DND-41 (cell line): ENCODE results near the gene KIF5A.

Experiments
- ATAC-seq: fragments of 200-7000 bp; cut with Tn5 transposase; 3 replicates; pipeline ENCODE4 v1.9.1; 2021; ENCODE audit warnings: low read depth; ENCODE audit not compliant: insufficient read depth
- DNase-seq: peaks from one replicate; pipeline ENCODE4 v3.0.0-alpha.2; 2020
- H2AFZ ChIP-seq: 2 replicates; pipeline ENCODE4 v1.6.0; 2012; ENCODE audit warnings: low read depth, low read length
- H3K27ac ChIP-seq: 2 replicates; pipeline ENCODE4 v1.5.1; 2012; ENCODE audit warnings: low read length, inconsistent platforms
- H3K27me3 ChIP-seq: fragments of 200-600 bp; sonication (generic); 2 replicates; pipeline ENCODE4 v1.6.0; 2012; ENCODE audit warnings: low read length, mild to moderate bottlenecking, inconsistent platforms; ENCODE audit not compliant: insufficient read depth, poor library complexity
- H3K36me3 ChIP-seq: 2 replicates; pipeline ENCODE4 v1.5.1; 2012; ENCODE audit warnings: low read length, inconsistent platforms; ENCODE audit not compliant: insufficient read depth
- H3K4me1 ChIP-seq: 2 replicates; pipeline ENCODE4 v1.5.1; 2012; ENCODE audit warnings: mild to moderate bottlenecking, low read length; ENCODE audit not compliant: insufficient read depth
- H3K4me2 ChIP-seq: 2 replicates; pipeline ENCODE4 v1.6.0; 2012; ENCODE audit warnings: mild to moderate bottlenecking, moderate library complexity, low read length, inconsistent platforms; ENCODE audit not compliant: insufficient read depth
- H3K4me3 ChIP-seq, 2 experiments: fragments of 200-600 bp in 1 of 2; shearing (Covaris generic) in 1 of 2; 2 replicates each; pipeline ENCODE4 v1.5.1; 2012 to 2016; ENCODE audit warnings: inconsistent platforms in 2 of 2, low read length in 2 of 2, mild to moderate bottlenecking in 2 of 2, low read depth in 1 of 2, moderate library complexity in 1 of 2
- H3K79me2 ChIP-seq: 2 replicates; pipeline ENCODE4 v1.6.0; 2012; ENCODE audit warnings: low read length, inconsistent platforms; ENCODE audit not compliant: insufficient read depth
- H3K9ac ChIP-seq: 2 replicates; pipeline ENCODE4 v1.6.0; 2012; ENCODE audit warnings: low read depth, mild to moderate bottlenecking, inconsistent platforms, low read length, moderate library complexity
- H3K9me3 ChIP-seq: 2 replicates; pipeline ENCODE4 v1.5.1; 2012; ENCODE audit warnings: low read length, moderate library complexity, mild to moderate bottlenecking, inconsistent platforms; ENCODE audit not compliant: insufficient read depth, severe bottlenecking
- H4K20me1 ChIP-seq: 2 replicates; pipeline ENCODE4 v1.6.0; 2012; ENCODE audit warnings: low read length; ENCODE audit not compliant: insufficient read depth
- EZH2 ChIP-seq: IDR thresholded peaks from 3 replicates; pipeline ENCODE4 v1.6.1; 2012; ENCODE audit warnings: borderline replicate concordance, low read depth, mild to moderate bottlenecking, moderate library complexity, low read length, inconsistent platforms; ENCODE audit not compliant: severe bottlenecking
- TF ChIP-seq, protein P1 (sequence below): IDR thresholded peaks from 2 replicates; pipeline ENCODE4 v1.5.1; 2012; ENCODE audit warnings: borderline replicate concordance, low read length, moderate library complexity, mild to moderate bottlenecking; ENCODE audit not compliant: poor library complexity, severe bottlenecking; ENCODE audit errors: extremely low read depth

The KIF5A gene

DNA sequence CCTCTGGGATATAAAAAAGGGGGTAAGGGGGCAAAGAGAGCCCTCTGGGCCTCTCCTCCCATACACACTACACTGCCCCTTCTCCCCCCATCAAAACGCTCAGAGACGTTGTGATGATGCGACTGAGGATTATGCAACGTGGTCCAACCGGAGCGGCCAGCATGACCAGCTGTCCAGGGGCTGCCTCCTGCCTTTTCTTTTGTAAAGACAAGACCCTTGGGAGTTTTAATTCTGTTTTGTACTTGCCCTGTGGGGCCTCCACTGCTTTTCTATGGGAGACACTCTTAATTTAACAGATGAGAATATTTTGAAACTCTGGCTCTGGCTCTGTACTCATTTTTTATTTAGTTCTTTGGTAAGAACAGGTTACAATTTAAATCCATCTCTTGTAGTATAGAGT is 20.0 kb upstream of the KIF5A start:
- no peak overlapping the region for H3K4me3 ChIP-seq
- no peaks in the 10 kb centered on the region for H3K9me3 ChIP-seq
- TF ChIP-seq, protein P1, sequence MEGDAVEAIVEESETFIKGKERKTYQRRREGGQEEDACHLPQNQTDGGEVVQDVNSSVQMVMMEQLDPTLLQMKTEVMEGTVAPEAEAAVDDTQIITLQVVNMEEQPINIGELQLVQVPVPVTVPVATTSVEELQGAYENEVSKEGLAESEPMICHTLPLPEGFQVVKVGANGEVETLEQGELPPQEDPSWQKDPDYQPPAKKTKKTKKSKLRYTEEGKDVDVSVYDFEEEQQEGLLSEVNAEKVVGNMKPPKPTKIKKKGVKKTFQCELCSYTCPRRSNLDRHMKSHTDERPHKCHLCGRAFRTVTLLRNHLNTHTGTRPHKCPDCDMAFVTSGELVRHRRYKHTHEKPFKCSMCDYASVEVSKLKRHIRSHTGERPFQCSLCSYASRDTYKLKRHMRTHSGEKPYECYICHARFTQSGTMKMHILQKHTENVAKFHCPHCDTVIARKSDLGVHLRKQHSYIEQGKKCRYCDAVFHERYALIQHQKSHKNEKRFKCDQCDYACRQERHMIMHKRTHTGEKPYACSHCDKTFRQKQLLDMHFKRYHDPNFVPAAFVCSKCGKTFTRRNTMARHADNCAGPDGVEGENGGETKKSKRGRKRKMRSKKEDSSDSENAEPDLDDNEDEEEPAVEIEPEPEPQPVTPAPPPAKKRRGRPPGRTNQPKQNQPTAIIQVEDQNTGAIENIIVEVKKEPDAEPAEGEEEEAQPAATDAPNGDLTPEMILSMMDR, result no peak
- no peak for TF ChIP-seq EZH2
- H3K27ac ChIP-seq, result no peak overlapping the region
- H2AFZ ChIP-seq, result no peak overlapping the region
- no peak overlapping the region for H3K9ac ChIP-seq
- H3K4me1 ChIP-seq, result peaks cover 21% of the 10 kb centered on the region
- H3K27me3 ChIP-seq, result no peaks in the 10 kb centered on the region
- ATAC-seq (no peak), DNase-seq (no peak)
- no peak overlapping the region for H3K4me2 ChIP-seq
- peaks cover 17% of the 10 kb centered on the region for H4K20me1 ChIP-seq
- H3K79me2 ChIP-seq, result peaks cover 31% of the 10 kb centered on the region
- peaks cover 94% of the 10 kb centered on the region for H3K36me3 ChIP-seq

DNA sequence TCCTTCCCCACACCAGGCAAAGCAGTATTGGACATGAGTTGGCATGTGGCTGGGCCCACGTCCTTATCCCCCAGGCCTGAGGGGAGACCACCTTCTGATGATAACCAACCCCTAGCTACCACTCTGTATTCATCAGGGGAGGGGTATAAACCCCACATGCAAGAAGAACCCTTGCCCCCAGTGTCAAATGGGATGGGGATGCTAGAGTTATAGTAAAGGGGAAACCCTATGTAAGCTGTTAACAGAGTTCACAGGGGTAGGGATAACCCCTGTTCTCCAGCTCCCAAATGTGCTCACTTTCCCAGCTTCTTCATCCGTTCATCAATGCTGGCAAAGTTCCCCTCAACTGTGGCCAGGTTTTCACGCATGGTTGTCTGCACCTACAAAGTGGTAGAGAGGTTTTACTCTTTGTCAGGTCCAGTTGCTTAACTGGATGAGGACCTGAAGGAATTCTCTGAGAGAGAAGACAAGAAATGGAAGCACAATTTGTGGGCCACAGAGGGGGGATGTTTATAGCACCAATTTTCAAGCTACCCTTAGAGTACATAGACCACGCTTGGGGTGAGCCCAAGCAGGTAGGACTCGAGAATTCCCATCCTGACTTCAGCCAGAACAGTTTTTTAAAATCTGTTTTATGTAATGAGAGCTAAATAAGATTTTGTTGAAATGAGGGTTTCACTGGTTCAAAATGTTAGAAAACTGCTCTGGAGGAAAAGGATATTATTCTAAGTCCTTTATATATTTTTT is 19.3 kb upstream of the KIF5A start:
- DNase-seq (no peak), ATAC-seq (no peak)
- Histone ChIP-seq H3K79me2 (peaks cover 24% of the 10 kb centered on the region), H3K4me2 (no peak overlapping the region), H3K27ac (peak overlapping the region; percentile 28; the same call in 1 of the 2 replicates), H3K4me3 (no peak overlapping the region), H3K27me3 (no peaks in the 10 kb centered on the region), H3K9ac (no peak overlapping the region), H3K4me1 (peaks cover 13% of the 10 kb centered on the region), H4K20me1 (peaks cover 15% of the 10 kb centered on the region), H3K36me3 (peaks cover 94% of the 10 kb centered on the region), H2AFZ (no peak overlapping the region), H3K9me3 (no peaks in the 10 kb centered on the region)
- TF ChIP-seq EZH2, result no peak
- TF ChIP-seq, protein P1, result no peak

DNA sequence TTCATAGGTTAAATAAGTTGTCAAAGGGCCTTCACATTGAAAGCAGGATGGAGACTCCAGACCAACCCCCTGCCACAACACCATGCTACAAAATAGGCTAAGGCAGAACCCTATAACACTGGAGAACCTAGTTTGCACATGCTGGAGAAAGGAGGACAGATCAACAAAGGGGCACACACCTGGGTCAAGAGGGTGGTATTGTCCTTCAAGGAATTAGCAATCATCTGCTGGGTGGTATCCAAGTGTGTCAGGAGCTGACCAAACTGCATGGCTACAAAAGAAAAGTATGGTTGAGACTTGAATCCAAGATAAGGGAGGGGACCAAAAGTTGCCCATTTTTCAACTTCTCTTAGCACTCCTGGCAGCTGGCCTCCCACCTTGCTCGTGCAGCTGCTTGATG is 18.0 kb upstream of the KIF5A start:
- TF ChIP-seq EZH2, result no peak
- TF ChIP-seq, protein P1, result no peak
- Histone ChIP-seq H3K4me3 (no peak overlapping the region), H3K27me3 (no peaks in the 10 kb centered on the region), H3K36me3 (peaks cover 93% of the 10 kb centered on the region), H2AFZ (no peak overlapping the region), H3K9me3 (no peaks in the 10 kb centered on the region), H3K4me1 (peaks cover under 1% of the 10 kb centered on the region; the same call in 1 of the 2 replicates), H3K9ac (no peak overlapping the region), H3K4me2 (no peak overlapping the region), H3K79me2 (peaks cover 13% of the 10 kb centered on the region; the same call in 1 of the 2 replicates), H4K20me1 (peaks cover 8% of the 10 kb centered on the region; the same call in 1 of the 2 replicates), H3K27ac (no peak overlapping the region)
- DNase-seq (no peak), ATAC-seq (no peak)
